Upper lobe of left lung (tissue), 6 donors: ENCODE data around the gene GLYR1. TPM values are rescaled to one million over a fixed set of nuclear protein-coding genes. Genes with fewer than 3 reads are reported as not detected.

Experiments used
- ATAC-seq, 2 donors: fragments of 200-7000 bp; cut with Tn5 transposase; one replicate each; pipeline ENCODE4 v1.9.1; 2022; ENCODE audit warnings: mild to moderate bottlenecking in 2 of 2, moderate library complexity in 2 of 2; ENCODE audit not compliant: low FRiP score in 2 of 2
- DNase-seq, 2 donors: peaks; one replicate each; pipeline ENCODE4 v3.0.0-alpha.2; 2019 to 2020
- H3K27ac ChIP-seq, 4 donors: fragments of 200-600 bp; sonication (generic); one replicate each; pipeline ENCODE4 v1.5.1; 2016 to 2019
- H3K27me3 ChIP-seq, 4 donors: fragments of 200-600 bp; sonication (generic); one replicate each; pipeline ENCODE4 v1.5.1; 2017 to 2019
- H3K36me3 ChIP-seq, 4 donors: fragments of 200-600 bp; sonication (generic); one replicate each; pipeline ENCODE4 v1.5.1; 2016 to 2019
- H3K4me1 ChIP-seq, 4 donors: fragments of 200-600 bp; sonication (generic); one replicate each; pipeline ENCODE4 v1.5.1; 2018 to 2019
- H3K4me3 ChIP-seq, 4 donors: fragments of 200-600 bp; sonication (generic); one replicate each; pipeline ENCODE4 v1.5.1; 2017 to 2019; ENCODE audit warnings: mild to moderate bottlenecking in 2 of 4, moderate library complexity in 1 of 4
- H3K9me3 ChIP-seq, 4 donors: fragments of 200-600 bp; sonication (generic); one replicate each; pipeline ENCODE4 v1.5.1; 2018 to 2019
- EP300 ChIP-seq, 4 donors: sonication (generic); formaldehyde crosslinking; IDR thresholded peaks; one replicate each; pipeline ENCODE4 v1.5.1; 2017; ENCODE audit warnings: antibody characterized with exemption in 4 of 4, control low read depth in 2 of 4
- POLR2A ChIP-seq, 4 donors: fragments of 450-650 bp; IDR thresholded peaks; one replicate each; pipeline ENCODE4 v1.5.1; 2016 to 2017; ENCODE audit warnings: antibody characterized with exemption in 4 of 4, mild to moderate bottlenecking in 2 of 4
- POLR2AphosphoS5 ChIP-seq, 2 donors: sonication (generic); formaldehyde crosslinking; IDR thresholded peaks; one replicate each; pipeline ENCODE4 v1.5.1; 2017; ENCODE audit warnings: antibody characterized with exemption in 2 of 2
- WGBS, 2 donors: methylation state at CpG; one replicate each; pipeline ENCODE4 v1.1.5; 2017 to 2018; 5-methylcytosine and 5-hydroxymethylcytosine counted together
- total RNA-seq, 6 donors: library from RNA; depleted of rRNA in 4 of 6; stranded (reverse); fragments of >200 nt in 4 of 6; gene quantifications; one replicate each; pipeline versions ENCODE4 v1.1.0 to v1.2.1, GENCODE V29; 2016 to 2021
- TF ChIP-seq, protein P1 (sequence below), 6 experiments: fragments of 450-650 bp in 4 of 6; fragments of 200-600 bp in 2 of 6; sonication (generic) in 2 of 6; IDR thresholded peaks; one replicate each; pipeline ENCODE4 v1.5.1; 2016 to 2019; ENCODE audit warnings: antibody characterized with exemption in 6 of 6
- donor health status: DM: no; HTN: no; CAD: no; lungs with moderate emphysema.
- donor health status: DM: no; HTN: yes; CAD: no; lungs with severe emphysema.

Gene GLYR1
- total RNA-seq, 6 donors from 2014 or later: 67.8 to 110 (median 90.6) TPM

DNA sequence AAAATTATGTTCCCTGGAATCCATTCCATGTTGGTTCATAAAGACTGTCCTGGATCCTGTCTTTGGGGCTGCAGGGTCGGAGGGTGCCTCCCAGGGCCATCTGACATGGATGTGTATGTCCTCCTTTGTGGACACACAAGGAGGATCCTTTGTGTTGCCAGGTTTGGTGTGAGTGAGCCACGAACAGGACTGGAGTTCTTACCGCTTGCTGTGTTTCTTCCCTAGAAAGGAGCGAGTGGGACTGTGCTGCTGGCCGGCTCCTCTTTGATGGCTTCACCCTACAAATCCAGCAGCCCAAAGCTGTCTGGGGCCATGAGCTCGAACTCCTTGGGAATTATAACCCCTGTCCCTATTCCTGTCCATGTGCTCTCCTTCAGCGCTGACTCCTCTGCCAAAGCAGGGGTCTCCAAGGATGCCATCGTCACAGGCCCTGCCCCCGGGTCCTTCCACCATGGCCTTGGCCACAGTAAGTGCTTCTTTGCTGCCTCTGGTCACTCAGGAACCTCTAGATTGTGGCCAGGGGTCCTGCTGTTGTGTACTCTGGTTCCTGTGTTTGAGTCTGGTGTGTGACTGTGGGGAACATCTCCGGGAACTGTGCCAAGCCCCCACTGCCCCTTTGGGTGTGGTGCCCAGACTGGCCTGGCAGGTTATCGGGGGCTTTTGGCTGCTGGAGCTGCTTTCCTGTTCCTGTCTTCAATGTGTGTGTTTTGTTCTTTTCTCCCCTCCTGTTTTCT, 29.7 kb upstream of the GLYR1 start:
- peaks cover 60 to 100% (median 95%) of the 10 kb centered on the region in 4 donors for H3K36me3 ChIP-seq
- ATAC-seq: no peak
- 83 to 84% methylated on average over 6 to 11 of the region's 11 CpGs for WGBS, 2 donors

DNA sequence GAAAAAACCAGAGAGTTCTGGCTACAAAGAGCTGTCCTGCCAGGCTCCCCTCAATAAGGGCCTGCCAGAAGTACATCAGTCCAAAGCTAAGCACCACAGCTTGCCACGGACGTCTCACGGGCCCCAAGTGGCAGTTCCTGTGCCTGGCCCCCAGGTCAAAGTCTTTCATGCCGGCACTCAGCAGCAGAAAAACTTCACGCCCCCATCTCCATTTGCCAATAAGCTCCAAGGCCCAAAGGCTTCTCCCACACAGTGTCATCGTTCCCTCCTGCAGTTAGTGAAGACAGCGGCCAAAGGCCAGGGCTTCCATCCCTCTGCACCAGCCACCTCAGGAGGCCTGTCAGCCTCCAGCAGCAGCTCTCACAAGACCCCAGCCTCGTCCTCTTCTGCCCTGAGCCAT, 27.6 kb upstream of the GLYR1 start:
- Histone ChIP-seq H3K4me1 (peaks cover 0 to 10% (median 5%) of the 10 kb centered on the region in 4 donors), H3K27me3 (no peaks in the 10 kb centered on the region), H3K9me3 (no peaks in the 10 kb centered on the region), H3K36me3 (peaks cover 45 to 100% (median 93%) of the 10 kb centered on the region in 4 donors), H3K4me3 (no peak overlapping the region), H3K27ac (no peak overlapping the region)
- TF ChIP-seq POLR2AphosphoS5 (IDR thresholded peaks at IDR 0.05) (no peak), EP300 (IDR thresholded peaks at IDR 0.05) (no peak), POLR2A (IDR thresholded peaks at IDR 0.05) (no peak)
- TF ChIP-seq, protein P1, sequence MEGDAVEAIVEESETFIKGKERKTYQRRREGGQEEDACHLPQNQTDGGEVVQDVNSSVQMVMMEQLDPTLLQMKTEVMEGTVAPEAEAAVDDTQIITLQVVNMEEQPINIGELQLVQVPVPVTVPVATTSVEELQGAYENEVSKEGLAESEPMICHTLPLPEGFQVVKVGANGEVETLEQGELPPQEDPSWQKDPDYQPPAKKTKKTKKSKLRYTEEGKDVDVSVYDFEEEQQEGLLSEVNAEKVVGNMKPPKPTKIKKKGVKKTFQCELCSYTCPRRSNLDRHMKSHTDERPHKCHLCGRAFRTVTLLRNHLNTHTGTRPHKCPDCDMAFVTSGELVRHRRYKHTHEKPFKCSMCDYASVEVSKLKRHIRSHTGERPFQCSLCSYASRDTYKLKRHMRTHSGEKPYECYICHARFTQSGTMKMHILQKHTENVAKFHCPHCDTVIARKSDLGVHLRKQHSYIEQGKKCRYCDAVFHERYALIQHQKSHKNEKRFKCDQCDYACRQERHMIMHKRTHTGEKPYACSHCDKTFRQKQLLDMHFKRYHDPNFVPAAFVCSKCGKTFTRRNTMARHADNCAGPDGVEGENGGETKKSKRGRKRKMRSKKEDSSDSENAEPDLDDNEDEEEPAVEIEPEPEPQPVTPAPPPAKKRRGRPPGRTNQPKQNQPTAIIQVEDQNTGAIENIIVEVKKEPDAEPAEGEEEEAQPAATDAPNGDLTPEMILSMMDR (IDR thresholded peaks at IDR 0.05): no peak
- DNase-seq (no peak), ATAC-seq (no peak)
- 91 to 95% methylated on average over 5 to 8 of the region's 8 CpGs for WGBS, 2 donors

More for the DNA sequence above, 29.7 kb upstream of the GLYR1 start:
- H3K27ac ChIP-seq: no peak overlapping the region
- DNase-seq: no peak
- H3K4me3 ChIP-seq: no peak overlapping the region
- H3K4me1 ChIP-seq: peaks cover 0 to 2% (median under 1%) of the 10 kb centered on the region in 4 donors
- TF ChIP-seq, protein P1 (IDR thresholded peaks at IDR 0.05): no peak
- TF ChIP-seq POLR2AphosphoS5 (IDR thresholded peaks at IDR 0.05) (no peak), POLR2A (IDR thresholded peaks at IDR 0.05) (no peak), EP300 (IDR thresholded peaks at IDR 0.05) (no peak)
- no peaks in the 10 kb centered on the region for H3K9me3 ChIP-seq
- no peaks in the 10 kb centered on the region for H3K27me3 ChIP-seq

DNA sequence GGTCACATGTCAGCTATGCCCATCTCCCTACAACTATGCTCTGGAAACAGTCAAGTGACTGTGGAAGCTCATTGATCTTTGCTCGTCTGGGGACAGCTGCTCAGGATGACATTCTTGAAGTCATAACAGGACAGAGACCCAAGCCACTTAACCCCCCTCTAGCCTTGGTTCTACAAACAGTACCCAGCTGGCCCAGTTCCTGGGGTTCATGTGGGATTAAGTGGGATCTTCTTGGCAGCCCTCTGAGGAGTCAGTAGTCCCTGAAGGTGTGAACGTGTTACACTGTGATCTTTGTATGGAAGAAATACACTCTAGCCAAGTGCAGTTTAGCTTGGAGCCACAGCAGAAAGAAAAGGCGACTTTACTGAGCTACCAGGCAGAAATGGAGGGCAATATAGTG, 26.0 kb upstream of the GLYR1 start:
- TF ChIP-seq EP300 (IDR thresholded peaks at IDR 0.05) (no peak), POLR2AphosphoS5 (IDR thresholded peaks at IDR 0.05) (no peak), POLR2A (IDR thresholded peaks at IDR 0.05) (no peak)
- TF ChIP-seq, protein P1 (IDR thresholded peaks at IDR 0.05): no peak
- no peak for ATAC-seq
- H3K4me1 ChIP-seq: peaks cover 0 to 24% (median 17%) of the 10 kb centered on the region in 4 donors
- peaks cover 35 to 96% (median 86%) of the 10 kb centered on the region in 4 donors for H3K36me3 ChIP-seq
- no peak overlapping the region for H3K4me3 ChIP-seq
- H3K27me3 ChIP-seq: no peaks in the 10 kb centered on the region
- DNase-seq: peak in 1 of 2 donors; percentile 3
- no peaks in the 10 kb centered on the region for H3K9me3 ChIP-seq
- H3K27ac ChIP-seq: no peak overlapping the region
- WGBS, 2 donors: 84 to 88% methylated on average over 3 of the region's 3 CpGs

DNA sequence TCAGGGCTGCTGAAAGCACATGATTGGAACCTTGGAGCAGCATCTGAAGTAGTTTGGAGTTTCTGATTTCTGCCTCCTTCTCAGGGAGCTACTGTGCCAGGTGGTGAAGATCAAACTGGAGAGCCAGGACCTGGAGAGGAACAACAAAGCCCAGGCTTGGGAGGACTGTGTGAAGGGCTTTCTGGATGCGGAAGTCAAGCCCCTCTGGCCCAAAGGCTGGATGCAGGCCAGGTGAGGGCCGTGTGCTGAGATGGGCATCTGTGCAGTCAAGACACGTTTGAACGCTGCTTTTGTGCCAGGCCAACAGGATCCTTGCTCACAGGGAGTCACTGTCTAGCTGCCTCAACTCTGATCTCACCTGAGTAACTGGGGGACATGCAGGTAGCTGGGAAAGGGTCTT, 24.0 kb upstream of the GLYR1 start:
- H3K27ac ChIP-seq: peak overlapping the region in 1 of 4 donors; percentile 56
- 83 to 100% methylated on average over 1 to 4 of the region's 4 CpGs for WGBS, 2 donors
- ATAC-seq (no peak), DNase-seq (no peak)
- peaks cover 16 to 81% (median 68%) of the 10 kb centered on the region in 4 donors for H3K36me3 ChIP-seq
- no peaks in the 10 kb centered on the region for H3K27me3 ChIP-seq
- no peak for TF ChIP-seq POLR2AphosphoS5 (IDR thresholded peaks at IDR 0.05)
- no peak for TF ChIP-seq EP300 (IDR thresholded peaks at IDR 0.05)
- TF ChIP-seq, protein P1 (IDR thresholded peaks at IDR 0.05): no peak
- TF ChIP-seq POLR2A (IDR thresholded peaks at IDR 0.05): no peak
- no peak overlapping the region for H3K4me3 ChIP-seq
- no peaks in the 10 kb centered on the region for H3K9me3 ChIP-seq
- peaks cover 0 to 24% (median 19%) of the 10 kb centered on the region in 4 donors for H3K4me1 ChIP-seq
